Neuronal stem cell (in vitro differentiated cells): ENCODE data around the gene CRYAA.
"Not testable (repeated sequence)": the region's sequence is repeated elsewhere in the genome, so short reads cannot be mapped to it uniquely, and the experiment has no call there.

Source experiments
- DNase-seq: peaks from one replicate; pipeline ENCODE4 v3.0.0-alpha.2; 2013; ENCODE audit warnings: low spot score
- H2AFZ ChIP-seq: one replicate; pipeline ENCODE4 v1.6.1; 2013; ENCODE audit warnings: mild to moderate bottlenecking, low read length, inconsistent platforms
- H2AK5ac ChIP-seq: 2 replicates; pipeline ENCODE4 v1.6.1; 2013; ENCODE audit warnings: low read depth, mild to moderate bottlenecking, inconsistent platforms, low read length, moderate library complexity, mixed read lengths
- H2BK120ac ChIP-seq: 2 replicates; pipeline ENCODE4 v1.6.1; 2013; ENCODE audit warnings: low read depth, mild to moderate bottlenecking, inconsistent platforms, low read length, moderate library complexity, mixed read lengths
- H2BK12ac ChIP-seq: one replicate; pipeline ENCODE4 v1.6.1; 2013; ENCODE audit warnings: low read length, inconsistent platforms
- H2BK15ac ChIP-seq: 2 replicates; pipeline ENCODE4 v1.6.1; 2013; ENCODE audit warnings: mild to moderate bottlenecking, low read length, inconsistent platforms, mixed read lengths
- H2BK5ac ChIP-seq: one replicate; pipeline ENCODE4 v1.6.1; 2013; ENCODE audit warnings: inconsistent platforms, mild to moderate bottlenecking, low read length, moderate library complexity
- H3K14ac ChIP-seq: one replicate; pipeline ENCODE4 v1.6.1; 2013; ENCODE audit warnings: low read length, inconsistent platforms
- H3K18ac ChIP-seq: 2 replicates; pipeline ENCODE4 v1.6.1; 2013; ENCODE audit warnings: low read length, inconsistent platforms
- H3K23ac ChIP-seq: 2 replicates; pipeline ENCODE4 v1.6.1; 2013; ENCODE audit warnings: low read depth, mild to moderate bottlenecking, mixed read lengths, low read length, inconsistent platforms; ENCODE audit not compliant: poor library complexity
- H3K27ac ChIP-seq: replicated peaks from 3 replicates; pipeline ENCODE4 v1.5.1; 2013; ENCODE audit warnings: low read length, inconsistent platforms
- H3K27me3 ChIP-seq, 3 experiments: 2 replicates each; pipeline ENCODE4 v1.6.1; 2013; ENCODE audit warnings: low read length in 3 of 3, mild to moderate bottlenecking in 2 of 3, inconsistent platforms in 1 of 3, low read depth in 1 of 3, mixed read lengths in 1 of 3, moderate library complexity in 1 of 3; ENCODE audit not compliant: control insufficient read depth in 3 of 3, insufficient read depth in 3 of 3
- H3K36me3 ChIP-seq, 2 donors: replicated peaks in 1 of 2; 2 replicates each; pipeline ENCODE4 v1.6.1; 2013; ENCODE audit warnings: low read length in 2 of 2; ENCODE audit not compliant: control insufficient read depth in 2 of 2, insufficient read depth in 2 of 2
- H3K4ac ChIP-seq: 2 replicates; pipeline ENCODE4 v1.6.1; 2013; ENCODE audit warnings: inconsistent platforms, mild to moderate bottlenecking, low read length, moderate library complexity
- H3K4me1 ChIP-seq, 2 donors: 1 replicate in 1 of 2; 2 replicates in 1 of 2; pipeline ENCODE4 v1.6.1; 2013; ENCODE audit warnings: low read length in 2 of 2, low read depth in 1 of 2; ENCODE audit not compliant: control insufficient read depth in 2 of 2, insufficient read depth in 1 of 2
- H3K4me2 ChIP-seq: one replicate; pipeline ENCODE4 v1.6.1; 2013; ENCODE audit warnings: mild to moderate bottlenecking, low read length, inconsistent platforms; ENCODE audit not compliant: insufficient read depth, poor library complexity, severe bottlenecking
- H3K4me3 ChIP-seq, 2 donors: 2 replicates each; pipeline ENCODE4 v1.5.1; 2013; ENCODE audit warnings: low read length in 2 of 2, mild to moderate bottlenecking in 2 of 2, inconsistent platforms in 1 of 2, moderate library complexity in 1 of 2
- H3K79me1 ChIP-seq: one replicate; pipeline ENCODE4 v1.6.1; 2013; ENCODE audit warnings: low read depth, mild to moderate bottlenecking, inconsistent platforms, low read length, moderate library complexity
- H3K9ac ChIP-seq: one replicate; pipeline ENCODE4 v1.6.1; 2013; ENCODE audit warnings: mild to moderate bottlenecking, low read depth, low read length, inconsistent platforms; ENCODE audit not compliant: poor library complexity
- H3K9me3 ChIP-seq, 2 donors: replicated peaks in 1 of 2; 2 replicates each; pipeline versions ENCODE3 to v1.6.1; 2013; ENCODE audit warnings: low read length in 2 of 2, mild to moderate bottlenecking in 2 of 2, inconsistent platforms in 1 of 2, low read depth in 1 of 2, mixed read lengths in 1 of 2, moderate library complexity in 1 of 2; ENCODE audit not compliant: control insufficient read depth in 2 of 2, insufficient read depth in 1 of 2
- H4K8ac ChIP-seq: one replicate; pipeline ENCODE4 v1.6.1; 2013; ENCODE audit warnings: low read depth, mild to moderate bottlenecking, inconsistent platforms, low read length, moderate library complexity
- H4K91ac ChIP-seq: one replicate; pipeline ENCODE4 v1.6.1; 2013; ENCODE audit warnings: low read length, low read depth, mild to moderate bottlenecking, inconsistent platforms; ENCODE audit not compliant: poor library complexity
- WGBS, 2 donors: extraction: QIAGEN DNeasy Blood & Tissue Kit; methylation state at CpG; one replicate each; pipeline ENCODE4 v1.1.7; 2013; ENCODE audit warnings: missing lambda C conversion rate in 2 of 2, mixed read lengths in 1 of 2; ENCODE audit not compliant: insufficient read length in 2 of 2, insufficient replicate concordance in 1 of 2; ENCODE audit errors: extremely low coverage in 2 of 2; 5-methylcytosine and 5-hydroxymethylcytosine counted together

Gene CRYAA

GRCh38 chr21:43172812-43173211 is 4.0 kb downstream of the CRYAA start:
- not testable (repeated sequence) for H3K27ac ChIP-seq, H3K23ac ChIP-seq, H2AFZ ChIP-seq, H3K18ac ChIP-seq, H3K14ac ChIP-seq, H3K79me1 ChIP-seq, H3K9ac ChIP-seq, H3K9me3 ChIP-seq, H3K4me1 ChIP-seq, H2BK15ac ChIP-seq, H4K91ac ChIP-seq, H2BK12ac ChIP-seq, H2BK5ac ChIP-seq, H3K27me3 ChIP-seq, H2BK120ac ChIP-seq, H3K4me3 ChIP-seq, H2AK5ac ChIP-seq, H3K4ac ChIP-seq, H3K4me2 ChIP-seq, DNase-seq, H4K8ac ChIP-seq, H3K36me3 ChIP-seq
- WGBS, 2 donors = no CpG with 5 or more reads among the region's 29 CpGs

- not testable (repeated sequence) for H2BK15ac ChIP-seq, H3K4ac ChIP-seq, H2BK5ac ChIP-seq, H3K4me1 ChIP-seq, H3K79me1 ChIP-seq, H4K8ac ChIP-seq, H3K18ac ChIP-seq, H3K36me3 ChIP-seq, H3K23ac ChIP-seq, H3K27ac ChIP-seq, H2AFZ ChIP-seq, H3K4me2 ChIP-seq, H2BK120ac ChIP-seq, H3K9me3 ChIP-seq, H4K91ac ChIP-seq, DNase-seq, H2BK12ac ChIP-seq, H3K4me3 ChIP-seq, H3K9ac ChIP-seq, H2AK5ac ChIP-seq, H3K14ac ChIP-seq, H3K27me3 ChIP-seq
- WGBS, 2 donors = no CpG with 5 or more reads among the region's 18 CpGs
These were observed 4.6 kb downstream of the CRYAA start for GRCh38 chr21:43173438-43173837.

GRCh38 chr21:43173930-43174329 is 5.1 kb downstream of the CRYAA start:
- not testable (repeated sequence) for H3K4me2 ChIP-seq, H3K9ac ChIP-seq, H2AK5ac ChIP-seq, H2AFZ ChIP-seq, H2BK5ac ChIP-seq, H3K4ac ChIP-seq, H3K79me1 ChIP-seq, H4K91ac ChIP-seq, H3K36me3 ChIP-seq, H3K4me3 ChIP-seq, H2BK12ac ChIP-seq, H3K18ac ChIP-seq, DNase-seq, H3K9me3 ChIP-seq, H3K23ac ChIP-seq, H2BK15ac ChIP-seq, H3K4me1 ChIP-seq, H4K8ac ChIP-seq, H2BK120ac ChIP-seq, H3K27ac ChIP-seq, H3K14ac ChIP-seq, H3K27me3 ChIP-seq
- no CpG with 5 or more reads among the region's 12 CpGs for WGBS, 2 donors

GRCh38 chr21:43174998-43175397 is 6.2 kb downstream of the CRYAA start:
- not testable (repeated sequence) for H4K8ac ChIP-seq, H4K91ac ChIP-seq, H2AK5ac ChIP-seq, H3K79me1 ChIP-seq, H3K14ac ChIP-seq, DNase-seq, H3K9ac ChIP-seq, H2BK12ac ChIP-seq, H2BK5ac ChIP-seq, H2BK120ac ChIP-seq, H3K4me1 ChIP-seq, H3K18ac ChIP-seq, H3K9me3 ChIP-seq, H2AFZ ChIP-seq, H3K4ac ChIP-seq, H3K4me3 ChIP-seq, H3K23ac ChIP-seq, H3K27me3 ChIP-seq, H3K27ac ChIP-seq, H2BK15ac ChIP-seq, H3K36me3 ChIP-seq, H3K4me2 ChIP-seq
- no CpG with 5 or more reads among the region's 4 CpGs for WGBS, 2 donors
